Activated CD4-positive, CD25-positive, alpha-beta regulatory T cell treated with anti-CD3 and anti-CD28 coated beads, Interleukin-2, amount 50 U/mL, for 72 hours (primary cell): ENCODE measurements around the gene FHIT.
"Not testable (repeated sequence)": the region's sequence is repeated elsewhere in the genome, so short reads cannot be mapped to it uniquely, and the experiment has no call there.

Source experiments
- DNase-seq: peaks from one replicate; pipeline ENCODE4 v3.0.0; 2021

FHIT gene

DNA sequence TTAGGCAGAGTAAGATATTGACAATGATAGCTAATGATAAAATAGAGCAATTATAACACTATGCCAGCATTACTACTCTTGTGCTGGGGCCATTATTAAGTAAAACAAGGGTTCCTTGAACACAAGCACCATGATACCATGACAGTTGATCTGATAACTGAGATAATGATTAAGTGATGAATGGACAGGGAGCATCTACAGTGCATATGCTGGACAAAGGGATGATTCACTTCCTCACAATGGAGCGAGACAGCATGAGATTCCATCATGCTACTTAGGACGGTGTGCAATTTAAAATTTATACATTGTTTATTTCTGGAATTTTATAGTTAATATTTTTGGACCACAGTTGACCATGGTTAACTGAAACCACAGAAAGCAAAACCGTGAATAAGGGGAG lies 156.6 kb downstream of the FHIT start:
- no peak for DNase-seq

GRCh38 chr3:61093364-61093763 lies 157.9 kb downstream of the FHIT start:
- DNase-seq = no peak

- no peak for DNase-seq
Measured at GRCh38 chr3:61092870-61093269, 158.4 kb downstream of the FHIT start.

DNA sequence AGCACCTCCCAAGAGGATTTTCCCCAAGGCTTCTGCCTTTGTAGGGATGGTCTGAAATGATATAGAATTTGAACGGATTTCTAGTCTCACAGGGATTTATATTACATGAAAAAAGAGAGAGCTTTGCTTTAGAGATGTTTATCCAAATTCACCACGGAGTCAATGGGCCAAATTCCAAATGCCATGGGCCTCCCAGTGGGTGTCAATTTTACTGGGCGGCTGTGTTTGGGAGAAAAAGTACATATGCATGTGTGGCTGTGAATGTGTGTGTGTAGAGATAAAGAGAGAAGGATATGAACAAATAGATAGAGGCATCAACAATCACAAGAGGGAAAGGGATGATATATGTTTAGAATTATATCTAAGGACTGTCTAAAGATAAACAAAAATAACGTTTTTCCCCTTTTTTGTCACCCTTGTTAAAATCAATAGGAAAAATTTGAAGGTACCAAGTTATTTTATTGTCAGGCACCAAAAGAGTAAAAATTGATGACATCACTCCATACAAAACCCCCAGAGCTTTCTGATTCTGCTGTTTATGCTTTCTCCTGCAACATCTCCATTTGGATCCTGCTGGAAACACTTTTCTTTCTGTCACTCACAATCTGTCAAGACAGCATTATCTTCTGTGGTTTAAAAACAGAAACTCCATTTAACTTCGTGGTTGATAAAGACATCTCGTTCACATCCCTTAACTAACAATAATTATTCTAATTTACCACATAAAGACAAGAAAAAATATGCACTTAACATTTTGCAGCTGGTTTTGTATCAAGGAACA lies 160.7 kb downstream of the FHIT start:
- DNase-seq = no peak

- DNase-seq = no peak
Measured at GRCh38 chr3:61087465-61087864, 163.8 kb downstream of the FHIT start.

- DNase-seq = no peak
Measured at GRCh38 chr3:61081554-61081953, 169.7 kb downstream of the FHIT start.

DNA sequence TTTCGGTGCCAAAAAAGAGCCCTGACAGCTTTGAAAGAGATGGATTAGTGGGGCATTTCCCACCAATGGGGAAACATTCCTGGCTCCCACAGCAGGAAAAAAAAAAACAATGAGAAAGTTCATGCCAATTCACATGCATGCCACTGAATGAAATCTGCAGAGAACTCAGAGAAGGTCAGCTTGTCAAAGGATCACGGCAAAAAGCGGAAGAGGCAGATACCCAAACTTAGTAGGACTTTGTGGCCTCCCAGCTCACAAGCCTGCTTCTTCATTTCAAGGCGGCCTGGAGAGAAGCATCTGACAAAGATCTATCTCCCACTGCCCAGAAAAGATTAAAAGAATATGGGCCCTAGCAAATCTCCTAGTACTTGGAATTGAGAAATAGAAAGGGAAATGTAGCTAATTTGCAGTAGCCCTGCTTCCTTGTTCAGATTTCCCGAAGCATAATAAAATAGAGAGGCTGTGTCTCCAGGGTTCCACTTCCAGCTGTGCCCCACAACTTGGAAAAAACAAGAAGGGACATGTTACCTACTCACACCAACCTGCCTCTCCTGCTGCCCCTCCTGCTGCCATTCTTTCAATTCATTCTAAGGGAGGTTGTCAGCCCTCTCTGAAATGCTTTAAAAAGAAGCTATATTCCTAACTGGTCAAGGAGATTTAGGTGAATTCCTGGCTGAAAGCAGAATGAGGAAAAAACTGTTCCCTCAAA lies 170.4 kb downstream of the FHIT start:
- DNase-seq = no peak

GRCh38 chr3:61078048-61078752 lies 173.1 kb downstream of the FHIT start:
- DNase-seq = no peak

DNA sequence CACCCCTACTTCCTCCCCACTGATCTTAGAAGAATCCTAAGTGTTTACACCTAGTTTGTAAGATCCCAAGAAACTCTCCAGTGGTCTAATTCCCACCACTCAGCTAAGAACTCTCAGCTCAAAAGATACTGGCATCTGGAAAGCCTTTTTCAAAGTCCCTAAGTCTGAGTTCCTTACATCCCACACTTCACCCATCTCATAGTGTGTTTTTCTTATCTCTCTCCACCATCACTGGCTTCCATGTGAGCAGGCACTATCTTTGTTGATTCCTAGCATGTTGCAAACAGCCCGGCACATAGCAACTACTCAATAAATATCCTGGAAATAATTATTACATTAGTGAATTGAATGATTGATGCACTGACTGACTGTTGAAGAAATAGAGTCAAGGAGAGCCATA lies 173.7 kb downstream of the FHIT start:
- no peak for DNase-seq

DNA sequence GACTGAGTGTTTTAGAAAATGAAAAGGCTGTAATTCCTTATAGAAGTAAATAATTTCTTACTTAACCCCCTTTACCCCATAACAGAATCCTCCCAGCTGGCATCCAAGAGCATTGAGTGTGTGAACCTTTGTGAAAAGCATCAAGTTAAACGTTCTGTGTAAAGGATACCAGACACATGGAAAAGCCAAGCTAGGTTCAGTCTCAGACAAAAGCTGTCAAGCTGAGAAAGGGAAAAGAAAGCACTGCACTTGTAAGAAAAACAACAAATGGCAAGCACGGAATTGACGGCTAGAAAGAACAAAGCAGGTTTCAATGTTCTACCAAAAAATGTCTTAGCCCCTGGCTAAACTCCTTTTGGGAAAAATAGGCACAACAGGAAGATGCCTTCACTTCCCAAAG lies 176.5 kb downstream of the FHIT start:
- no peak for DNase-seq

GRCh38 chr3:61073566-61074165 lies 177.6 kb downstream of the FHIT start:
- no peak for DNase-seq

GRCh38 chr3:61068084-61068483 lies 183.2 kb downstream of the FHIT start:
- DNase-seq = no peak

- no peak for DNase-seq
Measured at GRCh38 chr3:61066800-61067199, 184.5 kb downstream of the FHIT start.

DNA sequence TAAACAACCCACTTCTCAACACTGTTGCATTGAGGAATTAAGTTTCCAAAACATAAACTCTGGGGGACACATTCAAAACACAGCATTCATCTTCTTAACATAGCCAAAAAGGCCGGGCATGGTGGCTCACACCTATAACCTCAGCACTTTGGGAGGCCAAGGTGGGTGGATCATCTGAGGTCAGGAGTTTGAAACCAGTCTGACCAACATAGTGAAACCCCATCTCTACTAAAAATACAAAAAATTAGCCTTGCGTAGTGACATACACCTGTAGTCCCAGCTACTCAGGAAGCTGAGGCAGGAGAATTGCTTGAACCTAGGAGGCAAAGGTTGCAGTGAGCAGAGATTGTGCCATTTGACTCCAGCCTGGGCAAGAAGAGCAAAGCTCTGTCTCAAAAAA lies 185.0 kb downstream of the FHIT start:
- DNase-seq = not testable (repeated sequence)

DNA sequence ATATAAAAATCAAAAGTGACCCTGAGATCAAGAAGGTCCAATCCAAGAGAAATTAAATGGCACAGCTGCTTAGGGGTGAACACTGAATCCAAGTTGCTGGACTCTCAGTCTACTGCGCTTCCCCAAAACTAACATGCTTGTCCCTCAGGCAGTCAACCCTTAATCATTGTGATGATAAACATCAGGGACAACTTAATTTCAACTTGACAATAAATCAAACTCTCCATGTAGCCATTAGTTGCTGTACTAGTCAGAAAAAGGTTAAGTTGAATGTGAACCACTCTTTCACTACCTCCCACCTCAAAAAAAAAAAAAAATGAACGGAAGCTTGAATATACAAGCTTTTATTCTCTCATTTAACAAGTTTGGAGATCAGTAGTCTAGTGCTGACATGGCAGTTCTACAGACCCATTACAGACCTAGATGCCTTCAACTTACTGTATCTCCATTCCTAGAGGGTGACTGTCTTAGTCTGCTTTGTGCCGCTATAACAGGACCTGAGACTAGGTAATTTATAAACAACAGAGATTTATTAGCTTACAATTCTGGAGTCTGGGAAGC lies 185.7 kb downstream of the FHIT start:
- no peak for DNase-seq

DNA sequence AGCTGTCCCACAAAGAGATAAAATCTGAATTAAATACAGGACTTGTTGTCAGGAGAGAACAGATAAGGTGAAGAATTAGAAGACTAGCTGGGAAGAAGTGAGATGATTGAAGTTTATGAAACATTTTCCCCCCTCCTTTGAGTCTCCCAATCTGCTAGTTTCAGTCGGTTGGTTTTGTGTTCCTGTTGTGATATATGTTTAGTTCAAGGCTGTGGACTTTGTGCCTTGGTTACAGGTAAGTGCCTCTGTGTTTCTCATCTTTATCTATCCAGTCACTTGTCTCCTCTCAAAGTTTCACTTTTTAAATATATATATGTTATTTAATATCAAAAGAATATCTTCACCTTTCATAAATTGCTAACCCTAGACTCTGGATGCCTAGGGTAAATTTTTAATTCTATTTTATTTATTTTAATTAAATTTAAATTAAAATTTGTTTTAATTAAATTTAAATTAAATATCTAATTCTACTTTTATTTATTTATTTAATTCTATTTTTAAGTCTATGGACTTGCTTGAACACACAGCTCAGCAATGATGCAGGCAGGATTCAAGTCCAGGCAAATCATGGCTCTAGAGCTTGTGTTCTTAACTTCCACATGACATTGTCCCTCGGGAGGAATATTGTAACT lies 190.0 kb downstream of the FHIT start:
- DNase-seq = no peak

DNA sequence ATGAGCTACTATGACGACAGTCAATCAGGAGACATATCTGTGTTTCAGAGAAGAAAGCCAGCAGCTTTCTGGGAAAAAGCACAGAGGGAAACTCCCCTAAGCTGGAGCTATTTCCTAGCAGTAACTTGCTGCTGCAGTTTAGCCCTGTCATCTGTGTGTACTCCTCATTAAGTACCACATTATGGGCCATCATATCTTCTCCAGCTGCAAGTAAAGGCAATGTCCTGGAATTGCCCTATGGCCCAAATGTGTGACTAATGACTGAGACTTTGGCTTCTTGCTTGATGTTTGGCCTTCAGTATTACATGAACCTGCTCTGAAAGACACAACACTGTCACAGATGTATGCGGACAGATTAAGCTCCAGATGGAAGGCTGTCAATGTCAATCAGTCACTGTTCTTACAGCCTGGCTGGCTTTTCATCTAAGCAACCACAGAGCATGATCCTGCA lies 190.8 kb downstream of the FHIT start:
- no peak for DNase-seq

DNA sequence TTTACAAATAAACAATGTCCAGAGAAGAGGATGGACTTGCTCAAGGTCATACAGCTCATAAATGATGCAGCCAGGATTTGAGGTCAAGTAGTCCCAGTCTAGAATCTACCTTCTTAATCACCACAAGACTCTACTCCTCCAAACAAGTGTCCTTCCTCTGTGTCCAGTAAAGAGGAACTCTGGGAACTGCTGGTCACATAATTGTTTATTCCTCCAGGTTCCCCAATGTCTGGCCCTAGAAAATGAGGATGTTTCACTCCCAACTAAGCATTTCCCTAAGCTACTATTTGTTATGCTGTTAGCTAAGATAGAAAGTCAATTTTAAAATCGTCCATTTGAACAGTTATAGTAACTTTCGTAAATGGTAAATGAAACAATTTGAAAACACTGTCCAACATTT lies 192.4 kb downstream of the FHIT start:
- no peak for DNase-seq

DNA sequence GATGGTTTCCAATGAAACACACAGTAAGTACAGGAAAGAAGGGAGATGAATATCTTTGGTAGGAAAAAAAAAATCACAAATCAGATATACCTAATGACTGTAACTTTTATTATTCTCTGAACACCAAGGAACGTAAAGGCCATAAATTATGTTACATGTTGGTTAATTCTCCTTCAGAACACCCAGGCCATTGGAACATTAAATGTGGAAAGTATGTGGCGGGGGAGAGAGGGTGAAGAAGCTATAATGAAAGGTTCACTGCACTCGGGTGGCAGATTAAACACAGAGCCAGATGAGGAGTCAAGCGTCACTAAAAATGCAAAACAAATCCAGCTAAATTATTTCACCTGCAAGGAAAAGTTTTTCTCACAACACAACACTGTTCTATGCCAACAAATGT lies 193.8 kb downstream of the FHIT start:
- no peak for DNase-seq

DNA sequence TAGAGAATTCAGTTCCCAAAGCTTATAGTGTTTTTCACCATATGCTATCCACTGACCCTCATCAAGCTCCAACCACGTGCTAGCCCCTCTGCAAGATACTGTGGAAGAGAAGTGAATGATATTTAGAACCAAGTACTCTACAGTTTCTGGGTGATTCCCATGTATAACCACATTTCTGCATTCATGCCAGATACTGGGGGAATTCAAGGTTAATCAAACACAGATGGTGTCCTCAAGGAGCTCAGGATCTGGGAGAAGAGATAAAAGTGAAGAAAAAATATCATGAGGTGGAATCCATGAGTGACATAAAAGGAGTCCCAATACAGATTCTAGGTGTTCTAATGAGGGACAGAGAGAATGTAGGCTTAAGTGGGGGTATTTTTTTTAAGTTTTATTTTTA lies 195.8 kb downstream of the FHIT start:
- DNase-seq = no peak

GRCh38 chr3:61053781-61054496 lies 197.3 kb downstream of the FHIT start:
- no peak for DNase-seq

DNA sequence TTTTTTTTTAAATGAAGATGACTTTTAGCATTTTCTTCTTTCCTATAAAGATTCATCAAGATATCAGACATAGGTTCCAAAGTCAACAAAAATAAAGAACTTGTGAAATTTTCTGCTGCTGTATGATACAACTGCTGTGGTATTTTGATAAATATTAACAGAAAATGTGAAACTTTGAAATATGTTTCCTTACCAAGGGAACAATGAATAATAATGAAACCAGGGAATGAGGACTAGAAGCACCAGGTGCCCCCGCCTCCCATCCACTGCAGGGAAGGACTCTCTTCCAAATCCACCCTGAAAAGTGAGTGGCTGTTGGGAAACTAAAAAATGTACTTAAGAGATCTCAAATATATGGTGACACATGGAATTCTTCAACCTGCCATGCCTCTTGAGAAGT lies 198.4 kb downstream of the FHIT start:
- no peak for DNase-seq
